HG03521 (cell line): Measurements from ENCODE around the gene PLD6.
"Not testable (repeated sequence)": the region's sequence is repeated elsewhere in the genome, so short reads cannot be mapped to it uniquely, and the experiment has no call there.

Experiments
- ATAC-seq: cut with Tn5 transposase; IDR thresholded peaks from one replicate; pipeline ENCODE4 v1.9.1; 2021; ENCODE audit warnings: mild to moderate bottlenecking, moderate library complexity; ENCODE audit not compliant: unreplicated experiment

The PLD6 gene

DNA sequence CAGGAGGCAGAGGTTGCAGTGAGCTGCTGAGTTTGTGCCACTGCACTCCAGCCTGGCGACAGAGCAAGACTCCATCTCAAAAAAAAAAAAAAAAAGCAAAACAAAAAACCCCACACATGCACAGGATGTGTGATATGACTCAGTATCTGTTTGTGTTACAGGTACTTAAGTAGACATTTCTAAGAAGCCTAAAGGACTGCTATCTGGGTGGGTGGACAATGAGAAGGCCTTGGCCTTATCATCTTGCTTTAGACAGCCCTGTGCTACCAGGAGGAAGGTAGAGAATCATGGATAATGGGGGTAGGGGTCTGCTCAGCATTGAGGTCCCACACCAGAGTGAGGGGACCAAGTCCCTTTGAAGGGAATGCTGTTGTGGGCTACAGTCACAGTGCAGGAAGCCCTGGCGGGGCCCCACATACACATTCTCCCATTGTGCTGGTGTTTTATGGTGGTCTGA is 26.7 kb downstream of the PLD6 start:
- no peak for ATAC-seq

GRCh38 chr17:17177176-17177575 is 29.0 kb downstream of the PLD6 start:
- no peak for ATAC-seq

DNA sequence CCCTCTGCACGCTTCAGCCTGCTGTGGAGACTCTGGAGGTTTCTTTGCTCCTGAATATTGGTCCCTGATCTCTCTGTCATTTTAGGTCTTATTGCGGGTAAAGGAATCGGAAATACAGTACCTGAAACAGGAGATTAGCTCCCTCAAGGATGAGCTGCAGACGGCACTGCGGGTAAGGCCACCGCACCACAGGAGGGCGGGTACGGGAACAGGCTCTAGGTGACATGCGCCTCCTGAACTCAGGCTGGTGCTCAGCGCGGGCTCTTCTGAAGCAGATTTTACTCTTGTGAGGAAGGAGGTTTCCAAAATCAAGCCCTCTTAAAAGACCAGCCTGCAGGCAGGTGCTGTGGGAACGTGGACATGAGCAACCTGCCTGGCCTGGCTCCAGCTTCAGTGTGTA is 29.8 kb downstream of the PLD6 start:
- no peak for ATAC-seq

- no peak for ATAC-seq
Measured at GRCh38 chr17:17175917-17176316, 30.2 kb downstream of the PLD6 start.

GRCh38 chr17:17175340-17175739 is 30.8 kb downstream of the PLD6 start:
- no peak for ATAC-seq

- no peak for ATAC-seq
Measured at GRCh38 chr17:17173921-17174320, 32.2 kb downstream of the PLD6 start.

DNA sequence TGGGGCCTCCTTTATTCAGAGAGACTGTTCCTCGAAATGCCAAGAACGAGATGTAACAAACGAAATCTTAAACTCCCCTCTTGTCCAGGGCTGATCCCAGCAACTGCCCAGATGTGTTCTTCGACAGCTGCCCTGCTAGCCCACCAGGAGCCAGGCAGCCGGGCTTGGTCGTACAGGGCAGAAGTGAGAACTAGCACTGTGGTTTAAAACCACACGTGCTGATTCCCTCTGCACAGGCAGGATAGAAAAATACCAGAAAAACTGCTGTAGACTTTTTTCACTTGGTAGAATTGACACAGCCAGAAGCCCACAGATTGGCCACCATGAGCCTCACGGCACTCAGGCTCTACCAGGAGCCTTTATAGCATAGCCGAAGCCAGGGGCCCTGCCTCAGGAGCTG is 33.1 kb downstream of the PLD6 start:
- ATAC-seq, result no peak

- ATAC-seq, result no peak
Measured at GRCh38 chr17:17172001-17172939, 33.9 kb downstream of the PLD6 start.

- ATAC-seq, result no peak
Measured at GRCh38 chr17:17171186-17171585, 34.9 kb downstream of the PLD6 start.

DNA sequence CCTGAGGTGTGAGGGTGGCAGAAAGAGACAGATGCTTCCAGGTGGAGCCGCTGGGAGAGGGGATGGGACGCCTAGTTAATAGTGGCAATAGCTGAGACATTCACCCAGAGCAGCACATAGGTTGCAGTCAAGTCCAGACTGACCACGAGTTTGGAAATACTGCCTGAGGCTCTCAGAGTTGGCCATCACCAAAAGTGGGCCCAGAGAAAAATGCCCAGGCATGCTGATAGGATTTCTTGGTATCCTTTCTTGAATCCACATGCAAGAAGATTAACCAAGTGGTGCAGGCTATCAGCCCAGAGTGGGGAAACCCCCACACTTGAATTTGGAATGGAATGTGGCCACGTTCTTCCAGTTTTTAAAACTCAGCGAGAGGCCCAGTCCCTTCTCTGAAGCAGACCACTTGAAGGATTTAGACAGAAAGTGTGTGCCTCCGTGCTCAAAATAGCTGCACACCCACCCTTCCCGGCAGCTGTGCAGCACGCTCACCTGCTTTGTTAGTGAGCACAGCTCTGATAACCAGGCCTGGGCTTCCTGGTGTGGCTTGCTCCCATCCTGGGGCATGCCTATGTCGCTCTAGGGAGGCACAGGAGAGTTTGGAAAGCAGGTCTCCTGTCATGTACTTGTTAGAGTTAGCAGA is 35.7 kb downstream of the PLD6 start:
- ATAC-seq, result no peak

GRCh38 chr17:17169396-17169795 is 36.7 kb downstream of the PLD6 start:
- ATAC-seq, result no peak

- no peak for ATAC-seq
Measured at GRCh38 chr17:17168401-17168800, 37.7 kb downstream of the PLD6 start.

DNA sequence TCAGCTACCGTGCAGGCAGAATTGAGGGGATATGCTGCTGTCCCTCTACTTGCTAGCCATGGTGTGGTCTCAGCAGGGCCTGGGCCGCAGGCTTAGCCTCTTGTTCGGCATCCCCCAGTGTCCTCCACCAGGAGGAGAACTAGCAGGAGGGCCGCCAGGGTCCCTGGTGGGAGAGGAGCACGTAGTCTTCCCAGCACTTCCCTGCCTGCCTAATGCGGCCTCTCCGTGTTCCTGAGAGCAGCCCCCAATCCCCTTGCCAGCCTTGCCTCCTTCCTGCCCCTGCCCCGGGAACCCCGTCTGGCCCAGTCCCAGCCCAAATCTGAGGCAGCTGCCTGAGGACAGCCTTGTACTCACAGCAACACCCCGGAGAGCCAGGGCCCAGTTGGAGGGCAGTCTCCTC is 38.1 kb downstream of the PLD6 start:
- ATAC-seq, result no peak

GRCh38 chr17:17167356-17167755 is 38.8 kb downstream of the PLD6 start:
- ATAC-seq, result no peak

DNA sequence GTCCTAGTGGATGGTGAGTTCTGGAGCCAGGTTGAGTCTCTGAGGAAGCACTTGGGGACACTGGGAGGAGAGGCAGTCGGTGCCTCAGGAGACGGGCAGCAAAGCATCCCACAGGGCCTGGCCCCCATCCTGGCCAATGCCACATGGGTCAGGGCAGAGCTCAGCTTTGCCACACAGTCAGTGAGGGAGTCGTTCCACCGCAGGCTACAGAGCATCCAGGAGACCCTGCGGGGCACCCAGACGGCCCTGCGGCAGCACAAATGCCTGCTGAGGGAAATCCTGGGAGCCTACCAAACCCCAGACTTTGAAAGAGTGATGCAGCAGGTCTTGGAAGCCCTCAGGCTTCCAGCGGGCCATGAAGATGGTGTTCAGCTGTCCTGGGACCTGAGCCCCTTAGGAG is 39.7 kb downstream of the PLD6 start:
- no peak for ATAC-seq

DNA sequence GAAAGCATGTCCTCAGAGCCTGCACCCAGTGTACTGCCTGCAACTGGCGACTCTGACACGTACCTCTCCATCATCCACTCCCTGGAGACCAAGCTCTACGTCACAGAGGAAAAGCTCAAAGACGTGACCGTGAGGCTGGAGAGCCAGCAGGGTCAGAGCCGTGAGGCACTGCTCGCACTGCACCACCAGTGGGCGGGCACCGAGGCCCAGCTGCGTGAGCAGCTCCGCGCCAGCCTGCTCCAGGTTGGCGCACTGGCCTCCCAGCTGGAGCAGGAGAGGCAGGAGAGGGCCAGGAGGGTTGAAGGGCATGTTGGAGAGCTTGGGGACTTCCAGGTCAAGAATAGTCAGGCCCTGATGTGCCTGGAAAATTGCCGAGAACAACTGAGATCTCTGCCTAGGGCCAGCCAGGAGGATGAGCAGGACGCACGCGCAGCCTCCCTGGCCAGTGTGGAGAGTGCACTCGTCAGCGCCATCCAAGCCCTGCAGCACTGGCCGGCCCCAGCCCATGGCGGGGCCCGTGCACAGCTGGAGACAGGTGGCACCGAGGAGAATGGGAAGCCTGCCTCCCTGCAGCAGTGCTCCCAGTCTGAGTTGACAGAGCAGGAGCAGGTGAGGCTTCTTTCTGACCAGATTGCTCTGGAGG is 40.3 kb downstream of the PLD6 start:
- no peak for ATAC-seq

GRCh38 chr17:17164676-17165075 is 41.5 kb downstream of the PLD6 start:
- no peak for ATAC-seq

DNA sequence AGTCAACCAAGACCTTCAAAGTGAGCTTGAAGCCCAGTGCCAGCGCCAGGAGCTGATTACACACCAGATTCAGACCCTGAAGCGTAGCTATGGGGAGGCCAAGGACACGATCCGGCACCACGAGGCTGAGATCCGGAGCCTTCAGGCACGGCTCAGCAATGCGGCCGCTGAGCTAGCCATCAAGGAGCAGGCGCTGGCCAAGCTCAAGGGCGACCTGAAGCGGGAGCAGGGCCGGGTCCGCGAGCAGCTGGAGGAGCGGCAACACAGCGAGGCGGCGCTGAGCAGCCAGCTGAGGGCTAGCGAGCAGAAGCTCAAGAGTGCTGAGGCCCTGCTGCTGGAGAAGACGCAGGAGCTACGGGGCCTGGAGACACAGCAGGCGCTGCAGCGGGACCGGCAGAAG is 42.0 kb downstream of the PLD6 start:
- no peak for ATAC-seq

DNA sequence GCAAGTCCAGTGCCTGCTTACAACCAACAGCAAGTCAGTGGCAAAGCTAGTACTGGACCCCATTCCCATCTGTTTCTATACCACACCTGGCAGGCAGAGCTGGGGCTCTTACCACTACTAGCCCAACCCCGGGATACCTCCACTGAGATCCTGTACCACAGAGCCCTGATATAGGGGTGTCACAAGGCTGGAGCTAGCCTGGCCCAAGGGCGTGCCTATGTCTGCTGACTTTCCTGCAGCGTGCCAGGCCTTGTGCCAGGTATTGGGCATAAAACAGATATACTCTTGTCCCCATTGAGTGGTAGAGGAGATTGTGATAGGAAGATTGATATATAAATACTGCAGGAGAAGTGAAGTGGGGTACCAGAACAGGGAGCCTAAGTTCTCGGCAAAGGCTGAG is 44.4 kb downstream of the PLD6 start:
- no peak for ATAC-seq

DNA sequence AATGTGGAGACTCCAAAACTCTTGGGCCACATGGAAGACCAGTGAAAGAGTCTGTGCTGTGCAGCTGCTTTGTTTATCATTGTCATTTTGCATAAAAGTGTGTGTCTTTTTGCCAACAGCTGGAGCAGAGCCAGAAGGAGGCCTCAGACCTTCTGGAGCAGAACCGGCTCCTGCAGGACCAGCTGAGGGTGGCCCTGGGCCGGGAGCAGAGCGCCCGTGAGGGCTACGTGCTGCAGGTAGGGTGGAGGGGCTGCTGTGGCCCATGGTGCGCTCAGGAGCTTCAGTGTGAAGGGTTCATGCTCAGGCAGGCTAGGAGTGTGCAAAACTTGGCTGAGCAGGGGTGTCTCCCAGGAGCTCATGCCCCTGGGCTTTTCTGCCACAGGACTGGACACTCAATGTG is 45.0 kb downstream of the PLD6 start:
- ATAC-seq, result no peak

DNA sequence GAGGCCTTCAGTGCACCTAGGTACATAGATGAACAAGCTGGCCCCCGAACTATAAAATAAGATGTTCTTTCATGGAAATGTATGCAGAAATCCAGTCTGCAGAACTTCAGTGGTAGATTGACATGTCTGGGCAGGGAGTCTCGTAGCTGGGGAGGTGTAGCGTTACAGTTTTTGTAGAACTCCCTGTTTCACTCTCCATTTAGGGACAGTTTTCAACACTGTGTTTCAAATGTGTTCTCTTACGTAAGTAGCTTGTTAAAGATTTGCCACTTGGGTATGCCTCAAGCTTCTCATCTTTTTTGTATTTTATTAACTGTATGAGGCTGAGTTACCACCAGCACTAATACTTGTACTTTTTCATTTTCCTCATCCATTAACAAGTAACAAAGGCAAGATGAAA is 46.6 kb downstream of the PLD6 start:
- ATAC-seq, result no peak

- ATAC-seq, result not testable (repeated sequence)
Measured at GRCh38 chr17:17158506-17158905, 47.6 kb downstream of the PLD6 start.
